Activated B cell treated with CpG ODN at 0.5 μM for 24 hours (primary cell): ENCODE data around the gene ARMS2. TPM values are rescaled to one million over a fixed set of nuclear protein-coding genes. Genes with fewer than 3 reads are reported as not detected.

Experiments
- ATAC-seq: fragments of 200-7000 bp; cut with Tn5 transposase; one replicate; pipeline ENCODE4 v1.10.0; 2021; ENCODE audit warnings: low read depth, mild to moderate bottlenecking, moderate library complexity
- CTCF ChIA-PET: fragments of 350-600 bp; sonication (Branson Sonifier 250); formaldehyde crosslinking; loops from one replicate; lab custom pipeline; 2021; ENCODE audit warnings: antibody characterized with exemption; lab: Charles Lee
- POLR2A ChIA-PET: fragments of 350-600 bp; sonication (Branson Sonifier 250); formaldehyde crosslinking; loops from one replicate; lab custom pipeline; 2021; ENCODE audit warnings: antibody characterized with exemption; lab: Charles Lee
- DNase-seq: peaks from one replicate; pipeline ENCODE4 v3.0.0; 2022
- H3K27ac Mint-ChIP-seq: one replicate; pipeline ENCODE4 v1.8.0; 2020; ENCODE audit warnings: mixed read lengths
- H3K27me3 Mint-ChIP-seq: one replicate; pipeline ENCODE4 v1.8.0; 2021; ENCODE audit warnings: mixed read lengths
- H3K36me3 Mint-ChIP-seq: one replicate; pipeline ENCODE4 v1.8.0; 2021; ENCODE audit warnings: low read depth, mixed read lengths
- H3K4me1 Mint-ChIP-seq: one replicate; pipeline ENCODE4 v1.8.0; 2021; ENCODE audit warnings: mixed read lengths
- H3K4me3 Mint-ChIP-seq: one replicate; pipeline ENCODE4 v1.8.0; 2020; ENCODE audit warnings: mild to moderate bottlenecking, mixed read lengths
- H3K9me3 Mint-ChIP-seq: one replicate; pipeline ENCODE4 v1.8.0; 2020; ENCODE audit warnings: mixed read lengths
- CTCF ChIP-seq: fragments of 200-600 bp; IDR thresholded peaks from one replicate; pipeline ENCODE4 v1.8.0; 2022; ENCODE audit warnings: antibody characterized with exemption, mild to moderate bottlenecking
- intact Hi-C: fragments of 100-400 bp; cut with micrococcal nuclease; formaldehyde crosslinking; loops from one replicate; pipeline ENCODE4 v1.15.1; 2024
- total RNA-seq: library from RNA; stranded (reverse); gene quantifications from 2 replicates; pipeline ENCODE4 v1.2.3, GENCODE V29; 2022

The ARMS2 gene
- total RNA-seq, 1 donor from 2014 or later: not detected

- TF ChIP-seq CTCF: no peak
- ATAC-seq (no peak), DNase-seq (no peak)
- ChIA-PET CTCF (interaction anchor here (1.0 kb wide), 1 partner anchor 10 kb away, joined by 4 read pairs; no protein-coding TSS in a partner anchor), POLR2A (no interaction called here)
- Mint-ChIP-seq H3K27ac (no peak overlapping the region), H3K36me3 (peaks cover 50% of the 10 kb centered on the region), H3K4me3 (no peak overlapping the region), H3K9me3 (no peaks in the 10 kb centered on the region), H3K27me3 (no peaks in the 10 kb centered on the region), H3K4me1 (peaks cover 67% of the 10 kb centered on the region)
- intact Hi-C loops: no loop called here
Observed at GRCh38 chr10:122424059-122424458, 30.4 kb upstream of the ARMS2 start.

- TF ChIP-seq CTCF: no peak
- H3K36me3 Mint-ChIP-seq: peaks cover 50% of the 10 kb centered on the region
- no peak for DNase-seq
- ChIA-PET POLR2A (interaction anchor here (1.3 kb wide), 1 partner anchor 52 kb away, joined by 3 read pairs; the partner anchor contains the start of gene PLEKHA1), CTCF (no interaction called here)
- H3K9me3 Mint-ChIP-seq: no peaks in the 10 kb centered on the region
- H3K27ac Mint-ChIP-seq: peak overlapping the region; percentile 46
- peak overlapping the region; percentile 17 for H3K4me3 Mint-ChIP-seq
- no peak for ATAC-seq
- peaks cover 55% of the 10 kb centered on the region for H3K4me1 Mint-ChIP-seq
- no peaks in the 10 kb centered on the region for H3K27me3 Mint-ChIP-seq
- intact Hi-C loops: no loop called here
Observed at GRCh38 chr10:122426829-122427228, 27.6 kb upstream of the ARMS2 start.

GRCh38 chr10:122427280-122427679, 27.2 kb upstream of the ARMS2 start:
- Mint-ChIP-seq H3K9me3 (no peaks in the 10 kb centered on the region), H3K4me3 (peak overlapping the region; percentile 17), H3K36me3 (peaks cover 49% of the 10 kb centered on the region), H3K27me3 (no peaks in the 10 kb centered on the region), H3K4me1 (peaks cover 50% of the 10 kb centered on the region), H3K27ac (peak overlapping the region; percentile 46)
- ATAC-seq (peak; percentile 25), DNase-seq (no peak)
- intact Hi-C loops: no loop called here
- POLR2A ChIA-PET: interaction anchor here (1.3 kb wide), 1 partner anchor 53 kb away, joined by 3 read pairs; the partner anchor contains the start of gene PLEKHA1
- no peak for TF ChIP-seq CTCF
- CTCF ChIA-PET: no interaction called here

- no peak for ATAC-seq
Observed at GRCh38 chr10:122435212-122435827, 19.1 kb upstream of the ARMS2 start.

More at GRCh38 chr10:122435212-122435827, 19.1 kb upstream of the ARMS2 start:
- intact Hi-C loops: loop anchor here (1.0 to 10.0 kb wide), 6 partner anchors 93 to 1491 kb away; no protein-coding TSS in a partner anchor
- no peaks in the 10 kb centered on the region for H3K27me3 Mint-ChIP-seq
- POLR2A ChIA-PET: interaction anchor here (1.2 kb wide), 1 partner anchor 137 kb away, joined by 5 read pairs; no protein-coding TSS in a partner anchor
- H3K36me3 Mint-ChIP-seq: peaks cover 22% of the 10 kb centered on the region
- no peak overlapping the region for H3K4me3 Mint-ChIP-seq
- no peak overlapping the region for H3K27ac Mint-ChIP-seq
- peaks cover 4% of the 10 kb centered on the region for H3K4me1 Mint-ChIP-seq
- CTCF ChIA-PET: interaction anchor here (0.8 to 4.3 kb wide), 20 partner anchors 14 to 167 kb away, joined by 3 to 89 read pairs (median 5); partner anchors contain the start of gene PLEKHA1
- DNase-seq: no peak
- TF ChIP-seq CTCF: peak; percentile 76
- peaks cover 1% of the 10 kb centered on the region for H3K9me3 Mint-ChIP-seq
